ENCODE data around the gene CNGB1. TPM values are rescaled to one million over a fixed set of nuclear protein-coding genes. Genes with fewer than 3 reads are reported as not detected.

The CNGB1 gene
- total RNA-seq, 2 experiments from 2014 or later = not detected

GRCh38 chr16:57998992-57999365 lies 28.1 kb upstream of the CNGB1 start:
- ChIA-PET CTCF (interaction anchor here (0.7 to 1.5 kb wide), 4 partner anchors 96 to 295 kb away, joined by 3 to 4 read pairs (median 3); no protein-coding TSS in a partner anchor), POLR2A (interaction anchor here (0.5 to 0.6 kb wide), 2 partner anchors 19 to 26 kb away, joined by 7 to 8 read pairs; no protein-coding TSS in a partner anchor)

GRCh38 chr16:57998486-57998885 lies 27.6 kb upstream of the CNGB1 start:
- ChIA-PET POLR2A (interaction anchor here (0.5 to 1.1 kb wide), 2 partner anchors 13 to 19 kb away, joined by 3 to 8 read pairs; no protein-coding TSS in a partner anchor), CTCF (interaction anchor here (0.7 to 1.4 kb wide), 5 partner anchors 51 to 294 kb away, joined by 3 read pairs; no protein-coding TSS in a partner anchor)

- CTCF ChIA-PET = interaction anchor here (0.7 kb wide), 2 partner anchors 52 to 100 kb away, joined by 3 read pairs; no protein-coding TSS in a partner anchor
- POLR2A ChIA-PET = interaction anchor here (1.1 kb wide), 1 partner anchor 13 kb away, joined by 3 read pairs; no protein-coding TSS in a partner anchor
Observed at GRCh38 chr16:57997528-57998265, 26.8 kb upstream of the CNGB1 start.

- ChIA-PET CTCF (interaction anchor here (2.1 kb wide), 1 partner anchor 25 kb away, joined by 4 read pairs; no protein-coding TSS in a partner anchor), POLR2A (no interaction called here)
Observed at GRCh38 chr16:57997176-57997527, 26.2 kb upstream of the CNGB1 start.

- POLR2A ChIA-PET = no interaction called here
- CTCF ChIA-PET = interaction anchor here (2.1 kb wide), 1 partner anchor 25 kb away, joined by 4 read pairs; no protein-coding TSS in a partner anchor
Observed at GRCh38 chr16:57996406-57997175, 25.7 kb upstream of the CNGB1 start.

- ChIA-PET POLR2A (no interaction called here), CTCF (interaction anchor here (2.1 kb wide), 1 partner anchor 24 kb away, joined by 4 read pairs; no protein-coding TSS in a partner anchor)
Observed at GRCh38 chr16:57995721-57996405, 24.9 kb upstream of the CNGB1 start.

GRCh38 chr16:57994778-57995177 lies 23.9 kb upstream of the CNGB1 start:
- ChIA-PET POLR2A (no interaction called here), CTCF (interaction anchor here (0.6 to 1.4 kb wide), 2 partner anchors 88 to 92 kb away, joined by 3 read pairs; no protein-coding TSS in a partner anchor)

GRCh38 chr16:57994361-57994760 lies 23.4 kb upstream of the CNGB1 start:
- POLR2A ChIA-PET = no interaction called here
- CTCF ChIA-PET = interaction anchor here (0.6 to 1.4 kb wide), 3 partner anchors 88 to 95 kb away, joined by 3 to 4 read pairs (median 3); no protein-coding TSS in a partner anchor

- ChIA-PET CTCF (interaction anchor here (0.5 to 1.4 kb wide), 3 partner anchors 87 to 1076 kb away, joined by 3 to 4 read pairs (median 4); no protein-coding TSS in a partner anchor), POLR2A (no interaction called here)
Observed at GRCh38 chr16:57993897-57994296, 23.0 kb upstream of the CNGB1 start.

GRCh38 chr16:57993438-57993837 lies 22.5 kb upstream of the CNGB1 start:
- ChIA-PET CTCF (interaction anchor here (0.5 to 1.4 kb wide), 3 partner anchors 87 to 1076 kb away, joined by 3 to 4 read pairs (median 4); no protein-coding TSS in a partner anchor), POLR2A (no interaction called here)

GRCh38 chr16:57992084-57992483 lies 21.2 kb upstream of the CNGB1 start:
- ChIA-PET POLR2A (no interaction called here), CTCF (no interaction called here)

GRCh38 chr16:57991551-57992059 lies 20.7 kb upstream of the CNGB1 start:
- CTCF ChIA-PET = no interaction called here
- POLR2A ChIA-PET = no interaction called here

GRCh38 chr16:57988929-57989328 lies 18.0 kb upstream of the CNGB1 start:
- CTCF ChIA-PET = no interaction called here
- POLR2A ChIA-PET = no interaction called here

- POLR2A ChIA-PET = no interaction called here
Observed at GRCh38 chr16:57987441-57988177, 16.7 kb upstream of the CNGB1 start.

GRCh38 chr16:57986196-57986595 lies 15.3 kb upstream of the CNGB1 start:
- CTCF ChIA-PET = no interaction called here
- POLR2A ChIA-PET = no interaction called here

More at GRCh38 chr16:57987441-57988177, 16.7 kb upstream of the CNGB1 start:
- CTCF ChIA-PET = no interaction called here

GRCh38 chr16:57985204-57986181 lies 14.6 kb upstream of the CNGB1 start:
- POLR2A ChIA-PET = interaction anchor here (1.0 to 1.2 kb wide), 2 partner anchors 13 to 15 kb away, joined by 3 to 4 read pairs; partner anchors contain the start of genes USB1 and ZNF319
- CTCF ChIA-PET = interaction anchor here (0.9 to 1.2 kb wide), 5 partner anchors 13 to 408 kb away, joined by 3 to 4 read pairs (median 3); partner anchors contain the start of gene USB1
